Measurements from ENCODE around the gene MT2A.
A peak's percentile ranks its signal among the peaks of the same experiment; 100 is the strongest.
"Not testable (repeated sequence)": the region's sequence is repeated elsewhere in the genome, so short reads cannot be mapped to it uniquely, and the experiment has no call there.

MT2A gene

GRCh38 chr16:56608043-56608875 is at the start of gene MT2A:
Gene MT2A, plus strand, starts transcription at chr16:56608584. Its CDS starts 72 bp downstream, at chr16:56608656.
- DNase-seq = peak; percentile 73

GRCh38 chr16:56559109-56559508 is 49.3 kb upstream of the MT2A start:
- no peak for DNase-seq

- no peak for DNase-seq
Measured at GRCh38 chr16:56560447-56560846, 47.9 kb upstream of the MT2A start.

- no peak for DNase-seq
Measured at GRCh38 chr16:56561126-56561525, 47.3 kb upstream of the MT2A start.

GRCh38 chr16:56564793-56565477 is 43.4 kb upstream of the MT2A start, which contains the start of gene MT4:
Gene MT4, plus strand, starts transcription at chr16:56565073. Its CDS starts 56 bp downstream, at chr16:56565129.
- no peak for DNase-seq

- no peak for DNase-seq
Measured at GRCh38 chr16:56569971-56570370, 38.4 kb upstream of the MT2A start.

- no peak for DNase-seq
Measured at GRCh38 chr16:56571525-56571924, 36.9 kb upstream of the MT2A start.

GRCh38 chr16:56574625-56575024 is 33.8 kb upstream of the MT2A start:
- no peak for DNase-seq

- peak; percentile 59 for DNase-seq
Measured at GRCh38 chr16:56576585-56577299, 31.6 kb upstream of the MT2A start.

GRCh38 chr16:56577300-56577625 is 31.1 kb upstream of the MT2A start:
- DNase-seq = no peak

- DNase-seq = no peak
Measured at GRCh38 chr16:56580391-56581048, 27.9 kb upstream of the MT2A start.

GRCh38 chr16:56582911-56583310 is 25.5 kb upstream of the MT2A start:
- not testable (repeated sequence) for DNase-seq

- DNase-seq = no peak
Measured at GRCh38 chr16:56583351-56584168, 24.8 kb upstream of the MT2A start.

GRCh38 chr16:56584276-56584675 is 24.1 kb upstream of the MT2A start:
- DNase-seq = no peak

- DNase-seq = no peak
Measured at GRCh38 chr16:56588781-56589140, 19.6 kb upstream of the MT2A start.

GRCh38 chr16:56589141-56590039 is 19.0 kb upstream of the MT2A start, which contains the start of gene MT3:
Gene MT3, plus strand, starts transcription at chr16:56589528. Its CDS starts 63 bp downstream, at chr16:56589591.
- DNase-seq = no peak

- no peak for DNase-seq
Measured at GRCh38 chr16:56591377-56592060, 16.9 kb upstream of the MT2A start.

- no peak for DNase-seq
Measured at GRCh38 chr16:56593573-56594291, 14.7 kb upstream of the MT2A start.

GRCh38 chr16:56594292-56594619 is 14.1 kb upstream of the MT2A start:
- DNase-seq = no peak

Data from NCI-H2029 treated with DMSO at 0.1 percent for 48 hours (cell line).